ENCODE measurements around the gene AIFM3. TPM values are rescaled to one million over a fixed set of nuclear protein-coding genes. Genes with fewer than 3 reads are reported as not detected.

AIFM3 gene
- total and polyA plus RNA-seq, 2 experiments from 2014 or later = 0.45 to 1.5 TPM

DNA sequence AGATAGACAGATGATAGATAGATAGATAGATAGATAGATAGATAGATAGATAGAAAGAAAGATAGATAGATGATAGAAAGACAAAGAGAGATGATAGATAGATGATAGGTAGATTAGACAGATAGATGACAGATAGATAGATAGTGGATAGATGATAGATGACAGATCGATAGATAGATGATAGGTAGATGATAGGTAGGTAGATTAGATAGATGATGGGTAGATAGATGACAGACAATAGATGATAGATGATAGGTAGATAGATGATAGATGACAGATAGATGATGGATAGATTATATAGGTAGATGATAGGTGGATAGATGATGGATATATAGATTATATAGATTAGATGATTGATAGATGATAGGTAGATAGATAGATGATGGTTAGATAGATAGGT is 19.3 kb downstream of the AIFM3 start:
- ATAC-seq (no peak), DNase-seq (ENCODE audit: low spot score) (no peak)
- no peak overlapping the region for H3K4me2 ChIP-seq
- peaks cover 6% of the 10 kb centered on the region; the same call in 1 of the 3 replicates for H3K36me3 Mint-ChIP-seq (ENCODE audit: low read depth)
- H3K9me3 Mint-ChIP-seq = no peaks in the 10 kb centered on the region
- no peak overlapping the region for H3K27ac ChIP-seq (ENCODE audit: low read depth)
- H3K4me1 Mint-ChIP-seq = peaks cover 3% of the 10 kb centered on the region
- H3K4me3 Mint-ChIP-seq = no peak overlapping the region
- no peaks in the 10 kb centered on the region for H3K27me3 ChIP-seq (ENCODE audit: insufficient read depth)
- no peaks in the 10 kb centered on the region for H3K79me2 ChIP-seq (replicated peaks; ENCODE audit: insufficient read depth)
- no peaks in the 10 kb centered on the region for H3F3A ChIP-seq (replicated peaks; ENCODE audit: low read depth)
- no peak overlapping the region for H3K4me3 ChIP-seq
- H2AFZ ChIP-seq = no peak overlapping the region
- no peaks in the 10 kb centered on the region for H3K9me2 ChIP-seq (ENCODE audit: insufficient read depth)
- no peak overlapping the region for H3K27ac Mint-ChIP-seq
- TF ChIP-seq POLR2AphosphoS5 (IDR thresholded peaks at IDR 0.05; ENCODE audit: low read depth) = no peak
- no peak for TF ChIP-seq CREB1 (CRISPR knock-in tag; IDR thresholded peaks at IDR 0.05; ENCODE audit: low read depth)
- no peak for TF ChIP-seq STAT1 (IDR thresholded peaks at IDR 0.05; ENCODE audit: unreplicated experiment)
- TF ChIP-seq, protein P1, sequence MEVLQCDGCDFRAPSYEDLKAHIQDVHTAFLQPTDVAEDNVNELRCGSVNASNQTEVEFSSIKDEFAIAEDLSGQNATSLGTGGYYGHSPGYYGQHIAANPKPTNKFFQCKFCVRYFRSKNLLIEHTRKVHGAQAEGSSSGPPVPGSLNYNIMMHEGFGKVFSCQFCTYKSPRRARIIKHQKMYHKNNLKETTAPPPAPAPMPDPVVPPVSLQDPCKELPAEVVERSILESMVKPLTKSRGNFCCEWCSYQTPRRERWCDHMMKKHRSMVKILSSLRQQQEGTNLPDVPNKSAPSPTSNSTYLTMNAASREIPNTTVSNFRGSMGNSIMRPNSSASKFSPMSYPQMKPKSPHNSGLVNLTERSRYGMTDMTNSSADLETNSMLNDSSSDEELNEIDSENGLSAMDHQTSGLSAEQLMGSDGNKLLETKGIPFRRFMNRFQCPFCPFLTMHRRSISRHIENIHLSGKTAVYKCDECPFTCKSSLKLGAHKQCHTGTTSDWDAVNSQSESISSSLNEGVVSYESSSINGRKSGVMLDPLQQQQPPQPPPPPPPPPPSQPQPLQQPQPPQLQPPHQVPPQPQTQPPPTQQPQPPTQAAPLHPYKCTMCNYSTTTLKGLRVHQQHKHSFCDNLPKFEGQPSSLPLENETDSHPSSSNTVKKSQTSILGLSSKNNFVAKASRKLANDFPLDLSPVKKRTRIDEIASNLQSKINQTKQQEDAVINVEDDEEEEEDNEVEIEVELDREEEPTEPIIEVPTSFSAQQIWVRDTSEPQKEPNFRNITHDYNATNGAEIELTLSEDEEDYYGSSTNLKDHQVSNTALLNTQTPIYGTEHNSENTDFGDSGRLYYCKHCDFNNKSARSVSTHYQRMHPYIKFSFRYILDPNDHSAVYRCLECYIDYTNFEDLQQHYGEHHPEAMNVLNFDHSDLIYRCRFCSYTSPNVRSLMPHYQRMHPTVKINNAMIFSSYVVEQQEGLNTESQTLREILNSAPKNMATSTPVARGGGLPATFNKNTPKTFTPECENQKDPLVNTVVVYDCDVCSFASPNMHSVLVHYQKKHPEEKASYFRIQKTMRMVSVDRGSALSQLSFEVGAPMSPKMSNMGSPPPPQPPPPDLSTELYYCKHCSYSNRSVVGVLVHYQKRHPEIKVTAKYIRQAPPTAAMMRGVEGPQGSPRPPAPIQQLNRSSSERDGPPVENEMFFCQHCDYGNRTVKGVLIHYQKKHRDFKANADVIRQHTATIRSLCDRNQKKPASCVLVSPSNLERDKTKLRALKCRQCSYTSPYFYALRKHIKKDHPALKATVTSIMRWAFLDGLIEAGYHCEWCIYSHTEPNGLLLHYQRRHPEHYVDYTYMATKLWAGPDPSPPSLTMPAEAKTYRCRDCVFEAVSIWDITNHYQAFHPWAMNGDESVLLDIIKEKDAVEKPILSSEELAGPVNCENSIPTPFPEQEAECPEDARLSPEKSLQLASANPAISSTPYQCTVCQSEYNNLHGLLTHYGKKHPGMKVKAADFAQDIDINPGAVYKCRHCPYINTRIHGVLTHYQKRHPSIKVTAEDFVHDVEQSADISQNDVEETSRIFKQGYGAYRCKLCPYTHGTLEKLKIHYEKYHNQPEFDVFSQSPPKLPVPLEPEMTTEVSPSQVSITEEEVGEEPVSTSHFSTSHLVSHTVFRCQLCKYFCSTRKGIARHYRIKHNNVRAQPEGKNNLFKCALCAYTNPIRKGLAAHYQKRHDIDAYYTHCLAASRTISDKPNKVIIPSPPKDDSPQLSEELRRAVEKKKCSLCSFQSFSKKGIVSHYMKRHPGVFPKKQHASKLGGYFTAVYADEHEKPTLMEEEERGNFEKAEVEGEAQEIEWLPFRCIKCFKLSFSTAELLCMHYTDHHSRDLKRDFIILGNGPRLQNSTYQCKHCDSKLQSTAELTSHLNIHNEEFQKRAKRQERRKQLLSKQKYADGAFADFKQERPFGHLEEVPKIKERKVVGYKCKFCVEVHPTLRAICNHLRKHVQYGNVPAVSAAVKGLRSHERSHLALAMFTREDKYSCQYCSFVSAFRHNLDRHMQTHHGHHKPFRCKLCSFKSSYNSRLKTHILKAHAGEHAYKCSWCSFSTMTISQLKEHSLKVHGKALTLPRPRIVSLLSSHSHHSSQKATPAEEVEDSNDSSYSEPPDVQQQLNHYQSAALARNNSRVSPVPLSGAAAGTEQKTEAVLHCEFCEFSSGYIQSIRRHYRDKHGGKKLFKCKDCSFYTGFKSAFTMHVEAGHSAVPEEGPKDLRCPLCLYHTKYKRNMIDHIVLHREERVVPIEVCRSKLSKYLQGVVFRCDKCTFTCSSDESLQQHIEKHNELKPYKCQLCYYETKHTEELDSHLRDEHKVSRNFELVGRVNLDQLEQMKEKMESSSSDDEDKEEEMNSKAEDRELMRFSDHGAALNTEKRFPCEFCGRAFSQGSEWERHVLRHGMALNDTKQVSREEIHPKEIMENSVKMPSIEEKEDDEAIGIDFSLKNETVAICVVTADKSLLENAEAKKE (CRISPR knock-in tag; IDR thresholded peaks at IDR 0.05) = no peak
- no peak for TF ChIP-seq EZH2phosphoT487 (IDR thresholded peaks at IDR 0.05; ENCODE audit: unreplicated experiment)
- TF ChIP-seq EZH2 (IDR thresholded peaks at IDR 0.05; ENCODE audit: low read depth, unreplicated experiment) = no peak
- TF ChIP-seq JUNB (IDR thresholded peaks at IDR 0.05; ENCODE audit: unreplicated experiment) = no peak
- TF ChIP-seq ZNF331 (CRISPR knock-in tag; IDR thresholded peaks at IDR 0.05; ENCODE audit: low read depth) = no peak
- TF ChIP-seq, protein P2, sequence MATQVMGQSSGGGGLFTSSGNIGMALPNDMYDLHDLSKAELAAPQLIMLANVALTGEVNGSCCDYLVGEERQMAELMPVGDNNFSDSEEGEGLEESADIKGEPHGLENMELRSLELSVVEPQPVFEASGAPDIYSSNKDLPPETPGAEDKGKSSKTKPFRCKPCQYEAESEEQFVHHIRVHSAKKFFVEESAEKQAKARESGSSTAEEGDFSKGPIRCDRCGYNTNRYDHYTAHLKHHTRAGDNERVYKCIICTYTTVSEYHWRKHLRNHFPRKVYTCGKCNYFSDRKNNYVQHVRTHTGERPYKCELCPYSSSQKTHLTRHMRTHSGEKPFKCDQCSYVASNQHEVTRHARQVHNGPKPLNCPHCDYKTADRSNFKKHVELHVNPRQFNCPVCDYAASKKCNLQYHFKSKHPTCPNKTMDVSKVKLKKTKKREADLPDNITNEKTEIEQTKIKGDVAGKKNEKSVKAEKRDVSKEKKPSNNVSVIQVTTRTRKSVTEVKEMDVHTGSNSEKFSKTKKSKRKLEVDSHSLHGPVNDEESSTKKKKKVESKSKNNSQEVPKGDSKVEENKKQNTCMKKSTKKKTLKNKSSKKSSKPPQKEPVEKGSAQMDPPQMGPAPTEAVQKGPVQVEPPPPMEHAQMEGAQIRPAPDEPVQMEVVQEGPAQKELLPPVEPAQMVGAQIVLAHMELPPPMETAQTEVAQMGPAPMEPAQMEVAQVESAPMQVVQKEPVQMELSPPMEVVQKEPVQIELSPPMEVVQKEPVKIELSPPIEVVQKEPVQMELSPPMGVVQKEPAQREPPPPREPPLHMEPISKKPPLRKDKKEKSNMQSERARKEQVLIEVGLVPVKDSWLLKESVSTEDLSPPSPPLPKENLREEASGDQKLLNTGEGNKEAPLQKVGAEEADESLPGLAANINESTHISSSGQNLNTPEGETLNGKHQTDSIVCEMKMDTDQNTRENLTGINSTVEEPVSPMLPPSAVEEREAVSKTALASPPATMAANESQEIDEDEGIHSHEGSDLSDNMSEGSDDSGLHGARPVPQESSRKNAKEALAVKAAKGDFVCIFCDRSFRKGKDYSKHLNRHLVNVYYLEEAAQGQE (IDR thresholded peaks at IDR 0.05; ENCODE audit: unreplicated experiment) = no peak
- TF ChIP-seq, protein P3, sequence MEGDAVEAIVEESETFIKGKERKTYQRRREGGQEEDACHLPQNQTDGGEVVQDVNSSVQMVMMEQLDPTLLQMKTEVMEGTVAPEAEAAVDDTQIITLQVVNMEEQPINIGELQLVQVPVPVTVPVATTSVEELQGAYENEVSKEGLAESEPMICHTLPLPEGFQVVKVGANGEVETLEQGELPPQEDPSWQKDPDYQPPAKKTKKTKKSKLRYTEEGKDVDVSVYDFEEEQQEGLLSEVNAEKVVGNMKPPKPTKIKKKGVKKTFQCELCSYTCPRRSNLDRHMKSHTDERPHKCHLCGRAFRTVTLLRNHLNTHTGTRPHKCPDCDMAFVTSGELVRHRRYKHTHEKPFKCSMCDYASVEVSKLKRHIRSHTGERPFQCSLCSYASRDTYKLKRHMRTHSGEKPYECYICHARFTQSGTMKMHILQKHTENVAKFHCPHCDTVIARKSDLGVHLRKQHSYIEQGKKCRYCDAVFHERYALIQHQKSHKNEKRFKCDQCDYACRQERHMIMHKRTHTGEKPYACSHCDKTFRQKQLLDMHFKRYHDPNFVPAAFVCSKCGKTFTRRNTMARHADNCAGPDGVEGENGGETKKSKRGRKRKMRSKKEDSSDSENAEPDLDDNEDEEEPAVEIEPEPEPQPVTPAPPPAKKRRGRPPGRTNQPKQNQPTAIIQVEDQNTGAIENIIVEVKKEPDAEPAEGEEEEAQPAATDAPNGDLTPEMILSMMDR (conservative IDR thresholded peaks at IDR 0.05; ENCODE audit: low read depth in 2 of 2) = no peak
- TF ChIP-seq NANOG (IDR thresholded peaks at IDR 0.05; ENCODE audit: borderline replicate concordance) = no peak
- no peak for TF ChIP-seq ZNF114 (CRISPR knock-in tag; IDR thresholded peaks at IDR 0.05)
- TF ChIP-seq, protein P4, sequence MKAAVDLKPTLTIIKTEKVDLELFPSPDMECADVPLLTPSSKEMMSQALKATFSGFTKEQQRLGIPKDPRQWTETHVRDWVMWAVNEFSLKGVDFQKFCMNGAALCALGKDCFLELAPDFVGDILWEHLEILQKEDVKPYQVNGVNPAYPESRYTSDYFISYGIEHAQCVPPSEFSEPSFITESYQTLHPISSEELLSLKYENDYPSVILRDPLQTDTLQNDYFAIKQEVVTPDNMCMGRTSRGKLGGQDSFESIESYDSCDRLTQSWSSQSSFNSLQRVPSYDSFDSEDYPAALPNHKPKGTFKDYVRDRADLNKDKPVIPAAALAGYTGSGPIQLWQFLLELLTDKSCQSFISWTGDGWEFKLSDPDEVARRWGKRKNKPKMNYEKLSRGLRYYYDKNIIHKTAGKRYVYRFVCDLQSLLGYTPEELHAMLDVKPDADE (IDR thresholded peaks at IDR 0.05) = no peak
- H4K20me1 ChIP-seq (replicated peaks; ENCODE audit: insufficient read depth) = no peaks in the 10 kb centered on the region
- H3K27me3 Mint-ChIP-seq (ENCODE audit: insufficient read depth, low read depth, poor library complexity) = peaks cover 9% of the 10 kb centered on the region
- H3K36me3 ChIP-seq (ENCODE audit: insufficient read depth) = no peaks in the 10 kb centered on the region
- peaks cover 3% of the 10 kb centered on the region; the same call in 1 of the 2 replicates for H3K4me1 ChIP-seq (ENCODE audit: insufficient read depth)
